SK-N-MC (cell line): ENCODE results near the gene GTSE1.

Experiments used
- DNase-seq: peaks from one replicate; pipeline ENCODE4 v3.0.0-alpha.2; 2011; ENCODE audit warnings: low read depth, low spot score
- H3K27ac ChIP-seq: fragments of 200-600 bp; sonication (generic); 2 replicates; pipeline ENCODE4 v1.5.1; 2016; ENCODE audit warnings: mixed run types
- H3K36me3 ChIP-seq: fragments of 200-600 bp; sonication (generic); 2 replicates; pipeline ENCODE4 v1.6.1; 2017; ENCODE audit warnings: antibody characterized with exemption, low read length, mixed read lengths; ENCODE audit not compliant: insufficient read depth
- H3K4me3 ChIP-seq: fragments of 200-600 bp; sonication (generic); 2 replicates; pipeline ENCODE4 v1.5.1; 2016
- H3K9ac ChIP-seq: fragments of 200-600 bp; sonication (generic); 2 replicates; pipeline ENCODE4 v1.8.0; 2017; ENCODE audit warnings: mixed run types, mixed read lengths; ENCODE audit not compliant: insufficient read length
- H3K9me3 ChIP-seq: fragments of 200-600 bp; sonication (generic); 2 replicates; pipeline ENCODE4 v1.6.1; 2017; ENCODE audit warnings: low read depth, mild to moderate bottlenecking, antibody characterized with exemption, low read length, moderate library complexity, mixed read lengths
- EZH2 ChIP-seq: fragments of 200-600 bp; sonication (generic); IDR thresholded peaks from one replicate; pipeline ENCODE4 v1.6.1; 2017; ENCODE audit warnings: antibody characterized with exemption
- FOXP2 ChIP-seq: optimal IDR thresholded peaks from 2 replicates; pipeline ENCODE3; 2011; ENCODE audit warnings: mild to moderate bottlenecking, moderate library complexity; ENCODE audit not compliant: insufficient read depth; ENCODE audit errors: extremely low read length, control extremely low read depth
- POLR2AphosphoS5 ChIP-seq: IDR thresholded peaks from 2 replicates; pipeline ENCODE4 v1.6.1; 2012; ENCODE audit warnings: mild to moderate bottlenecking, low read depth, low read length, borderline replicate concordance

The GTSE1 gene

DNA sequence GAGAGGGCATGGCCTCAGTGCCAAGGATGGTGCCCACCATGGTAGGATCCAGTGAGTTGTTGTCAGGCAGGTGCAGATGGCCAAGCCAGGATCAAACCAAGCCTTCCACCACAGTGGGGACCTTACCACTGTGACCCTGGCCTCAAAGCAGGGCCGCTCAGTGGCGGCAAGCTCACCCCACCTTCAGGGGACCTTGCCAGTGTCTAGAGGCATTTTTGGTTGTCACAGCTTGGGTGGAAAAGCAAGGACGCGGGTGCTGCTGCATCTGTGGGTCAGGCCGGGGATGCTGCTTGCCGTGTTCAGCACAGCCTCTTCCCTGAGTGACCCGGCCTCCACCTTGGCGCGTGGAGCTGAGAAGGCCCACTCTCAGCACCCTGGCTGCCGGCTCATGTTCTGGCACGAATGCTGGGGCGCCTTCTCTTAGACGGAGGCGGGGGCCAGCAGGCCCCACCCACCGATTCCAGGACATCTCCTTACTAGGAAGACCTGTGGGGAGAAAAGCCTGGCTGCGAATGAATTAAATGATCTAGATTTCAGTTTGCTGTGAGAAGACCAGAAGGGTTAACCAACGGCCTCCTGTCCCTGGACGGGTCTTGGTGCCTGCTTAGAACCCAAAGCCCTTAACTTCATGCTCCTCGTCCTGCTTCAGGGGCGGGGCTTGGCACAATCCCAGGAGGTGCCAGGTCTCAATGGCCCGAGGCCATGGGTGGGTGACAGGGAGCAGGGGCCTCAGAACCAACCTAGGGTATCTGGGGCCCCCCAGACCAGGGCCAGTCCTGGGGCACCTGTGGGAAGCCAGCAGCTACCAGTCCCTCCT is 57.7 kb downstream of the GTSE1 start:
- H3K36me3 ChIP-seq = peaks cover 33% of the 10 kb centered on the region

DNA sequence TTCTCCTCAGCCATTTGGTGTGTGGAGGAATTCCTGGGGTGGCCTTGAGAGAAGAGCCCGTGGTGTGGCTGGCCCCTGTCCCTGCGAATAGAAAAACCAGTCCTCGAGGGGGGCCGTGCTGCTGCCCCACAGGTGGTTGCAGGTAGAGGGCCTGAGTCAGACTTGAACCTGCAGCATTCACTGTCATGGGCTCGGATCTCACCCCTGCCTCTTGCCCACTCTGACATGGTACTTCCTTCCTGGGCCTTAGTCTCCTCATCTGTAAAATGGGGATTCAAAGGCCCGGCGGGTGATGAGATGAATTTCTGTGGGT is 58.3 kb downstream of the GTSE1 start:
- DNase-seq = no peak
- TF ChIP-seq FOXP2 = no peak
- TF ChIP-seq POLR2AphosphoS5 = no peak
- TF ChIP-seq EZH2 = no peak
- H3K9ac ChIP-seq = no peak overlapping the region
- no peak overlapping the region for H3K27ac ChIP-seq
- H3K36me3 ChIP-seq = peaks cover 27% of the 10 kb centered on the region
- no peak overlapping the region for H3K4me3 ChIP-seq
- H3K9me3 ChIP-seq = no peaks in the 10 kb centered on the region

More for the DNA sequence above, 57.7 kb downstream of the GTSE1 start:
- no peak for TF ChIP-seq EZH2
- TF ChIP-seq FOXP2 = no peak
- no peak for TF ChIP-seq POLR2AphosphoS5
- Histone ChIP-seq H3K9ac (no peak overlapping the region), H3K4me3 (no peak overlapping the region), H3K27ac (no peak overlapping the region), H3K9me3 (no peaks in the 10 kb centered on the region)
- no peak for DNase-seq

DNA sequence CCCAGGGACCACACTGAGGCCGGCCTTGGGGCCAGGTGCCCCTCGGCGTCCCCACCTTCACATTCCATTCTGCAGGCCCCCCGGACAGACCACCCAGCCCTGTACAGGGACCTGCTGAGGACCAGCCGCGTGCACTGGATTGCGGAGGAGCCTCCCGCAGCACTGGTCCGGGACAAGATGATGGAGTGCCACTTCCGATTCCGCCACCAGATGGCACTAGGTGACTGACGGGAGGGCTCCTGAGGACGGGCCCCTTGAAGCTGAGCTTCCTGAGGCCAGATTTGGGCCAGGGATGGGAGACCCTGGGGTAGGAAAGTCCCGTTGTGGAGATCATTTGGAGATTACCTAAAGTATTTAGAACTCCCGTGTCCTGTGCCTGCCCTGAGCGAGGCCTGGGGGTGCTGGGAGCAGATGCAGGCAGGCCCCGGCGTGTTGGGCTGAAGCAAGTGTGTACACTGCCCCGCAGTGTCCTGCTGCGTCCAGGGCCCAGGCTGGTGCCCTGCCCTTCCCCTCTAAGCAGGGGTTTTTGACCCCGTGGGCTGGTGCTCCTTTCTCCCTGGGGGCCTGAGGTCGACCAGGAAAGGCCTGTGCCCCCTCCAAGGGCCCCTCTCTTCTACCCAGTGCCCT is 58.8 kb downstream of the GTSE1 start:
- Histone ChIP-seq H3K4me3 (no peak overlapping the region), H3K27ac (no peak overlapping the region), H3K9ac (no peak overlapping the region), H3K36me3 (peaks cover 22% of the 10 kb centered on the region), H3K9me3 (no peaks in the 10 kb centered on the region)
- DNase-seq = no peak
- TF ChIP-seq EZH2 (no peak), FOXP2 (no peak), POLR2AphosphoS5 (no peak)

DNA sequence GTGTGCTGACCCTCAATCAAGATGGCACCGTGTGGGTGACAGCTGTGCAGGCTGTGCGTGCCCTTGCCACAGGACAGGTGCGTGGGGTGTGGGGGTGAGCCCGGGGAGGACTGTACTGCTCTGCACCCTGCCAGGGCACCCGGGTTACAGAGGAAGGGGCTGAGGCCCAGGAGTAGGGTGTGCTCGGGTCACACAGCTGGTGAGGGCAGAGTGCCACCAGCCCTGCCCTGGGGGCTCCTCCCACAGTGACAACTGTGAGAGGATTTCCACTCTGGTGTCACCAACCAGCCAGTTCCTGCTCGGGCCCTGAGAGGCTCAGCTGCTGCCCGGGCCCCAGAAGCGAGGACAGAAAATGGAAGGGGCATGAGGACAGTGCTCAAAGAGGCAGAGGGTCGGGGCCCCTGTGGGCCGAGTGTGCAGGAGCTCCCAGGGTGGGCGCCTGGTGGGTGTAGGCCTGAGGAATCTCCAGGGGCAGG is 59.4 kb downstream of the GTSE1 start:
- H3K9me3 ChIP-seq = no peaks in the 10 kb centered on the region
- no peak for TF ChIP-seq FOXP2
- H3K27ac ChIP-seq = no peak overlapping the region
- H3K4me3 ChIP-seq = no peak overlapping the region
- H3K36me3 ChIP-seq = peaks cover 16% of the 10 kb centered on the region
- H3K9ac ChIP-seq = no peak overlapping the region
- no peak for DNase-seq

DNA sequence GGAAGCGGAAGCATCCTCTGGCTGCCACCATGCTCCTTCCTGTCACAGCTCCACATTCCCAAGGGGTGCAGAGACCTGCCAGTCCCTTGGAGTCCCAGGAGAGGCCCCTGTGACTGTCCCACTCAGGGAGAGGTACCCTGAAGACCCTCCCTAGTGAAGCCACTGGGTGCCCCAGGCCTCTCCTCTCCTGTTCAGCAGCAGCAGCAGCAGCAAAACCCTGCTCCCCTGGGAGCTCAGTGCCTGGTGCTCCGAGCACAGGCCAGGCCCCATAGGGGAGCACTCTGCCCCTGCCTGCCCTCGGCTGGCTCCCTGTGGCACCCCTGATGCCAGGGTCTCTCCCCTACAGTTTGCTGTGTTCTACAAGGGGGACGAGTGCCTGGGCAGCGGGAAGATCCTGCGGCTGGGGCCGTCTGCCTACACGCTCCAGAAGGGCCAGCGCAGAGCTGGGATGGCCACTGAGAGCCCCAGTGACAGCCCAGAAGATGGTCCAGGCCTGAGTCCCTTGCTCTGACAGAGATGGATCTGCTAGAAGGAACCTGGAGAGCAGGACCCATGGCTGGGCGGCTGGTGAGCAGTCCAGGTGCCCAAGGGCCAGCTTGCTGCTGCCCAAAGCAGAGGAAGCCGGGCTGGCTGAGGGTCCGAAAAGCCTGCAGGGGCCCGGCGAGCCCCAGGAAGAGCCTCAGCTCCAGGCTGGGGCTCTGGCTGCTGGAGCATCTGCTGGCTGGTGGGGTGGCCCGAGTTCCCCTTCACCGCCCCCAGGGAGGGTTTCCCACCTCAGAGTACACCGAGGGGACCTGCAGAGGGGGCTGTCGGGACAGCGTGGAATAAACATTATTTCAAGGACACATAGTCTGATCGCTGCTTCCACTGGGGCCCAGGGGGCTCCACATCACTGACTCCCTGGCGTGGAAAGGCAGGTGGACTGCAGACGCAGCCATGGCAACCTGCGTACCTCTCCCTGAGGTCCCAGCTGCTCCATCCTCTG is 60.1 kb downstream of the GTSE1 start:
- no peak for DNase-seq
- H3K4me3 ChIP-seq = no peak overlapping the region
- H3K36me3 ChIP-seq = peaks cover 12% of the 10 kb centered on the region
- no peak for TF ChIP-seq FOXP2
- TF ChIP-seq EZH2 = no peak
- no peak for TF ChIP-seq POLR2AphosphoS5
- no peak overlapping the region for H3K9ac ChIP-seq
- H3K27ac ChIP-seq = no peak overlapping the region
- H3K9me3 ChIP-seq = no peaks in the 10 kb centered on the region

DNA sequence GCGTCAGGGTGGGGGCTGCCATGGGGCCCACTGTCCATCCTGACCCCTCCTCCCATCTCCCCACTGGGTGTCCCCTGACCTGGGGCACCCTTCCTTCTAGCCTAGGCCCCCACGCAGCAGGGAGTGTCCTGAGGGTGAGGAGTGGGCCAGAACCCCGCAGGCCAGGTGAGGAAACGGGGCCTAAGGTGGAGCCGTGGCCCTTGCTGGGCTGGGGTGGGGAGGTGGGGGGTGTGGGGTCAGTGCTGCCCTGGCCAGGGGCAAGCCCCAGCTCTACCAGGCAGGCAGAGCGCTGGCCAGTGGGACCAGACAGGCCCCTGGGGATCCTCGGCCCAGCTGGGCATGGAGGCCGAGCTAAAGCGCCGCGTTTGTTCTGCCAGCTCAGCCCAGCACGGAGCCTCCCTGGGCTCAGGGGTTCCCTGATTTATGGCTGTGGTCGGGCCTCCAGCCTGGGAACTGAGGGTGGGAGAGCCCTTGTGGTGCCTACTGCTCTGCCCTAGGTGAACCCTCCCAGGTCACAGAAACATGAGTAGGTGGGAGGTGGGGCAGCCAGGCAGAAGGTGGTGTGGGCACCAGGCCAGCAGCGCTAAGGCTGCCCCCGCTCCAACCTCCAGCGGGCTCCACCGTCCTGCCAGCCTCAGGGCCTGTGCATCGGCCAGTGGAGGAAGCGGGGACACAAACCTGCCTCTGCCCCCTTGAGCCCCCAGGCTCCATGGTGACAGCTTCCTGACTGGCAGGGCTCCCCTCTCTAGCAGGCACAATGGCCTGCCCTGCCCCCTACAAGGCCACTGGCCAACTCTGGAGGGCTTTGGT is 61.2 kb downstream of the GTSE1 start:
- Histone ChIP-seq H3K27ac (no peak overlapping the region), H3K9me3 (no peaks in the 10 kb centered on the region), H3K4me3 (no peak overlapping the region), H3K36me3 (peaks cover 8% of the 10 kb centered on the region; the same call in 1 of the 2 replicates), H3K9ac (no peak overlapping the region)
- DNase-seq = no peak
- no peak for TF ChIP-seq FOXP2
- TF ChIP-seq POLR2AphosphoS5 = no peak
- TF ChIP-seq EZH2 = no peak

DNA sequence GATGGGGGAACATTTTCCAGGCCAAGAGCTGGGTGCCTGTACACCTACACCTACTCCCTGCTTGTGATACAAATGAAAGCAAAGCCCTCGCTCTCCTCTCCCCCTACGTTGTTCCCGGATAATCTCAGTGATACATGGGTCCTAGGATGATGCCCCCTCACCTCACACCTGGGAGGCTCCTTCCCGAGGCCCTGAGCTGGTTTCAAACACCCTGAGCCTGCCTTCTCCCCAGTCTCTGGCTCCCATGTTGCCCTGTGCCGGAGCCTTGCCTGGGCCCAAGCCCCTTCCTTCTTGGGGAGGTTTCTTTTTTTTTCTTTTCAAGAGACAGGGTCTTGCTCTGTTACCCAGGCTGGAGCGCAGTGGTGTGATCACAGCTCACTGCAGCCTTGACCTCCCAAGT is 62.1 kb downstream of the GTSE1 start:
- TF ChIP-seq FOXP2 = no peak
- no peak for TF ChIP-seq POLR2AphosphoS5
- TF ChIP-seq EZH2 = no peak
- Histone ChIP-seq H3K9ac (no peak overlapping the region), H3K4me3 (no peak overlapping the region), H3K27ac (no peak overlapping the region), H3K9me3 (no peaks in the 10 kb centered on the region), H3K36me3 (no peaks in the 10 kb centered on the region; the same call in 1 of the 2 replicates)
- DNase-seq = no peak

DNA sequence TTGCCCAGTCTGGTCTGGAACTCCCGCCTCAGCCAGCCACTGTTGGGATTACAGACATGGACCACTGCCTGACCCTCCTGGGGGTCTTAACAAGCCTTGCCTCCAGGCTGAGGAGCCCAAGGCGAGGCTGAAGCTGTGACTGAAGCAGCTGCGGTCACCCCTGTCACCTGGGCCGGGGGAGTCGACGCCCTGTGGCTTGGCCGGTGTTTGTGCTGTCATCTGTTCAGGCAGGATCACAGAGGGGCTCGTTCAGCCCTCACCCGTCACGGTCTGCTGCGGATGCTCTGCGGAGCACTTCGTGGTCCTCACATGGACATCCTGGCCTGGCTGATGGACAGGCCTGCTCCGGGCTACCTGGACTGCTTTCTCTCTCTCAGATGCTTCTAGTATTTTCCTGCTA is 62.7 kb downstream of the GTSE1 start:
- no peak for TF ChIP-seq FOXP2
- no peak for TF ChIP-seq EZH2
- TF ChIP-seq POLR2AphosphoS5 = no peak
- Histone ChIP-seq H3K9ac (no peak overlapping the region), H3K4me3 (no peak overlapping the region), H3K9me3 (no peaks in the 10 kb centered on the region), H3K36me3 (no peaks in the 10 kb centered on the region; the same call in 1 of the 2 replicates), H3K27ac (no peak overlapping the region)
- no peak for DNase-seq
